Measurements from ENCODE around the gene GLG1. TPM values are rescaled to one million over a fixed set of nuclear protein-coding genes. Genes with fewer than 3 reads are reported as not detected.

The GLG1 gene
- total RNA-seq, 1 experiment from 2014 or later = 237 TPM

- no peaks in the 10 kb centered on the region for H3K9me2 ChIP-seq (ENCODE audit: insufficient read depth)
- no peak overlapping the region for H3K4me3 ChIP-seq (replicated peaks in 1 of 2; ENCODE audit: low read depth in 1 of 2, low read length in 2 of 2)
- 0 out of 2 replicates have a peak, but pooled peaks cover 13% of the 10 kb centered on the region for H3K79me2 ChIP-seq (ENCODE audit: insufficient read depth, low read length)
- H3K9me3 ChIP-seq (ENCODE audit: control insufficient read depth in 1 of 2, insufficient read depth in 1 of 2, low read depth in 1 of 2, low read length in 2 of 2) = no peaks in the 10 kb centered on the region
- DNase-seq (ENCODE audit: low read depth, low spot score) (no peak), ATAC-seq (no peak)
- ChIA-PET RAD21 (ENCODE audit: low non-redundant PET in 1 of 2, low total read pairs in 2 of 2, uncharacterized antibody in 2 of 2, unreplicated experiment in 2 of 2) (no interaction called here), POLR2A (no interaction called here), CTCF (no interaction called here)
- no peak for TF ChIP-seq ZBTB33 (IDR thresholded peaks at IDR 0.05; ENCODE audit: extremely low read depth, insufficient replicate concordance, low read length)
- no peaks in the 10 kb centered on the region; the same call in 1 of the 2 replicates for H4K20me1 ChIP-seq (ENCODE audit: insufficient read depth)
- no TSS peak for BruUV-seq (replicated peaks)
- no peak overlapping the region for H3K9ac ChIP-seq (ENCODE audit: low read length)
- H3K27me3 ChIP-seq (ENCODE audit: insufficient read depth, low read length) = no peaks in the 10 kb centered on the region
- H3K27ac ChIP-seq (ENCODE audit: low read depth, low read length) = no peak overlapping the region
- H2AFZ ChIP-seq (ENCODE audit: low read depth, low read length, poor library complexity, severe bottlenecking) = no peak overlapping the region
- intact Hi-C loops (cut with micrococcal nuclease) = no loop called here
- H3K4me2 ChIP-seq (ENCODE audit: low read length) = no peak overlapping the region
- H3K4me1 ChIP-seq (ENCODE audit: control insufficient read depth in 1 of 2, insufficient read depth in 2 of 2, low read length in 2 of 2) = no peaks in the 10 kb centered on the region
- peaks cover 71% of the 10 kb centered on the region in 2 experiments for H3K36me3 ChIP-seq (ENCODE audit: control insufficient read depth in 1 of 2, insufficient read depth in 2 of 2, low read length in 2 of 2)
These were observed 134.9 kb downstream of the GLG1 start for GRCh38 chr16:74472010-74472409.

- ChIA-PET CTCF (no interaction called here), RAD21 (ENCODE audit: low non-redundant PET in 1 of 2, low total read pairs in 2 of 2, uncharacterized antibody in 2 of 2, unreplicated experiment in 2 of 2) (interaction anchor here in 1 of 2 experiments (0.7 kb wide), 1 partner anchor 10 kb away, joined by 6 read pairs; no protein-coding TSS in a partner anchor), POLR2A (interaction anchor here (0.6 kb wide), 1 partner anchor 9 kb away, joined by 3 read pairs; no protein-coding TSS in a partner anchor)
- Histone ChIP-seq H3K36me3 (ENCODE audit: control insufficient read depth in 1 of 2, insufficient read depth in 2 of 2, low read length in 2 of 2) (peaks cover 67 to 75% of the 10 kb centered on the region in 2 experiments), H3K9me2 (ENCODE audit: insufficient read depth) (no peaks in the 10 kb centered on the region), H3K9me3 (ENCODE audit: control insufficient read depth in 1 of 2, insufficient read depth in 1 of 2, low read depth in 1 of 2, low read length in 2 of 2) (no peaks in the 10 kb centered on the region), H3K4me3 (replicated peaks in 1 of 2; ENCODE audit: low read depth in 1 of 2, low read length in 2 of 2) (no peak overlapping the region), H2AFZ (ENCODE audit: low read depth, low read length, poor library complexity, severe bottlenecking) (no peak overlapping the region), H4K20me1 (ENCODE audit: insufficient read depth) (no peaks in the 10 kb centered on the region), H3K4me2 (ENCODE audit: low read length) (no peak overlapping the region), H3K27ac (ENCODE audit: low read depth, low read length) (no peak overlapping the region), H3K4me1 (ENCODE audit: control insufficient read depth in 1 of 2, insufficient read depth in 2 of 2, low read length in 2 of 2) (no peaks in the 10 kb centered on the region), H3K79me2 (ENCODE audit: insufficient read depth, low read length) (no peaks in the 10 kb centered on the region), H3K27me3 (ENCODE audit: insufficient read depth, low read length) (no peaks in the 10 kb centered on the region), H3K9ac (ENCODE audit: low read length) (no peak overlapping the region)
- ATAC-seq (no peak), DNase-seq (ENCODE audit: low read depth, low spot score) (no peak)
- BruUV-seq (replicated peaks) = no TSS peak
- intact Hi-C loops (cut with micrococcal nuclease) = no loop called here
- TF ChIP-seq EZH2 (IDR thresholded peaks at IDR 0.05) (no peak), RAD21 (IDR thresholded peaks at IDR 0.05; ENCODE audit: low read depth) (no peak), POLR2A (IDR thresholded peaks at IDR 0.05; ENCODE audit: borderline replicate concordance, extremely low read depth, insufficient read depth, insufficient read length) (no peak), CBX3 (IDR thresholded peaks at IDR 0.05; ENCODE audit: low read depth) (no peak), SP1 (IDR thresholded peaks at IDR 0.05; ENCODE audit: low read depth) (no peak), CEBPB (IDR thresholded peaks at IDR 0.05; ENCODE audit: low read depth) (no peak), MAX (IDR thresholded peaks at IDR 0.05) (no peak), JUND (IDR thresholded peaks at IDR 0.05) (no peak), YY1 (IDR thresholded peaks at IDR 0.05; ENCODE audit: extremely low read depth, insufficient replicate concordance, low read depth, low read length) (no peak), POLR2AphosphoS5 (IDR thresholded peaks at IDR 0.05; ENCODE audit: low read depth, low read length) (no peak), ATF3 (IDR thresholded peaks at IDR 0.05) (no peak), CTCF (IDR thresholded peaks at IDR 0.05 in 2 of 3, conservative IDR thresholded peaks at IDR 0.05 in 1 of 3; ENCODE audit: borderline replicate concordance in 1 of 3, insufficient read depth in 1 of 3, low read depth in 2 of 3, low read length in 2 of 3) (no peak), EGR1 (IDR thresholded peaks at IDR 0.05; ENCODE audit: low read depth) (no peak), SRF (IDR thresholded peaks at IDR 0.05; ENCODE audit: low read depth) (no peak), TCF7L2 (IDR thresholded peaks at IDR 0.05; ENCODE audit: borderline replicate concordance, extremely low read depth, insufficient read depth, insufficient read length) (no peak), ZNF274 (IDR thresholded peaks at IDR 0.05; ENCODE audit: low read depth, low read length) (no peak)
These were observed 136.9 kb downstream of the GLG1 start for GRCh38 chr16:74469946-74470478.
